Epithelial cell of proximal tubule (primary cell): Measurements from ENCODE around the gene KIRREL3. TPM values are rescaled to one million over a fixed set of nuclear protein-coding genes. Genes with fewer than 3 reads are reported as not detected.

Experiments used
- DNase-seq: peaks from one replicate; pipeline ENCODE4 v3.0.0-alpha.2; 2011; ENCODE audit warnings: low read depth
- H3K4me3 ChIP-seq: 2 replicates; pipeline ENCODE4 v1.5.1; 2011; ENCODE audit warnings: low read depth, mild to moderate bottlenecking, low read length
- total RNA-seq: library from RNA; depleted of rRNA; stranded (reverse); fragments of >200 nt; gene quantifications from 2 replicates; pipeline ENCODE4 v1.2.3, GENCODE V29; 2015
- TF ChIP-seq, protein P1 (sequence below): conservative IDR thresholded peaks from 2 replicates; pipeline ENCODE4 v1.5.1; 2012; ENCODE audit warnings: low read depth, mild to moderate bottlenecking, low read length

The KIRREL3 gene
- total RNA-seq, 1 donor from 2014 or later: 5.1 TPM

DNA sequence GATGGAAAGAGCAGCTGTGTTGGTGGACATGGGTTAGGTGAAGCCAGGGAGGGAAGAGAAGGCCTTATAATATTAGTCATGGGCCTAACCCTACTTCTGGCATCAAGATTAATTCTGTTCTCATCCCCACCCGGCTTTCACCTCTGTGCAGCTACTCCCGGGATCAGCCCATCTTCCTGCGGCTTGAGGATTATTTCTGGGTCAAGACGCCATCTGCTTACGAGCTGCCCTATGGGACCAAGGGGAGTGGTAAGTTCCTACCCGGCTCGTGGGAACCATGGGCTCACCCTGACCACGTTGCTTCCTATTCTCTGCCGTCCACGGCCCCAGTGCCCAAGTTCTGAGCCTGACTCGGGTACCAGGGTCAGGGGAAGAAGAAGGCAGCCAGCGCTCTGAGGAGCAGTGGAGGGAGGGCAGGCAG is 593.5 kb downstream of the KIRREL3 start:
- no peak for DNase-seq
- H3K4me3 ChIP-seq: no peak overlapping the region
- TF ChIP-seq, protein P1, sequence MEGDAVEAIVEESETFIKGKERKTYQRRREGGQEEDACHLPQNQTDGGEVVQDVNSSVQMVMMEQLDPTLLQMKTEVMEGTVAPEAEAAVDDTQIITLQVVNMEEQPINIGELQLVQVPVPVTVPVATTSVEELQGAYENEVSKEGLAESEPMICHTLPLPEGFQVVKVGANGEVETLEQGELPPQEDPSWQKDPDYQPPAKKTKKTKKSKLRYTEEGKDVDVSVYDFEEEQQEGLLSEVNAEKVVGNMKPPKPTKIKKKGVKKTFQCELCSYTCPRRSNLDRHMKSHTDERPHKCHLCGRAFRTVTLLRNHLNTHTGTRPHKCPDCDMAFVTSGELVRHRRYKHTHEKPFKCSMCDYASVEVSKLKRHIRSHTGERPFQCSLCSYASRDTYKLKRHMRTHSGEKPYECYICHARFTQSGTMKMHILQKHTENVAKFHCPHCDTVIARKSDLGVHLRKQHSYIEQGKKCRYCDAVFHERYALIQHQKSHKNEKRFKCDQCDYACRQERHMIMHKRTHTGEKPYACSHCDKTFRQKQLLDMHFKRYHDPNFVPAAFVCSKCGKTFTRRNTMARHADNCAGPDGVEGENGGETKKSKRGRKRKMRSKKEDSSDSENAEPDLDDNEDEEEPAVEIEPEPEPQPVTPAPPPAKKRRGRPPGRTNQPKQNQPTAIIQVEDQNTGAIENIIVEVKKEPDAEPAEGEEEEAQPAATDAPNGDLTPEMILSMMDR: no peak

GRCh38 chr11:126406368-126406767 is 594.2 kb downstream of the KIRREL3 start:
- DNase-seq: no peak
- TF ChIP-seq, protein P1: no peak
- H3K4me3 ChIP-seq: no peak overlapping the region

DNA sequence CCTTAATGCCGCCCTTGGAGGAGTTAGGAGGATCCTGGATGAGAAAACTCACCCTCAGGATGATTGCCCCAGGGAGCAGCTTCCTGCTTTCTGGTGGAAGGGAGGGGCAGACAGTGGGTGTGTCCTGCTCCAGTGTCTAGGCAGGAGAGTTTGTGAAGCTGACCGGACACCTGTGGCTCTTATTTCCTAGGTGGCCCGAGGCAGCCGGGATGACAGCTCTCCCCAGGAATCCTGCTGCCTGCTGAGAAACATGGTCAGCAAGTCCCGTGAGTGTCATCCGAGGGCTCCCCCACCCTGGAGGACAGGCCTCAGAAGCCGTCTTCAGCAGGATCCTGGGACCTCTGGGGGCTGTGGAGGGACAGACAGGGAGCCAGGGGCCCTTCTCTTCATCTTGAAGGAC is 594.7 kb downstream of the KIRREL3 start:
- TF ChIP-seq, protein P1: no peak
- no peak for DNase-seq
- no peak overlapping the region for H3K4me3 ChIP-seq

DNA sequence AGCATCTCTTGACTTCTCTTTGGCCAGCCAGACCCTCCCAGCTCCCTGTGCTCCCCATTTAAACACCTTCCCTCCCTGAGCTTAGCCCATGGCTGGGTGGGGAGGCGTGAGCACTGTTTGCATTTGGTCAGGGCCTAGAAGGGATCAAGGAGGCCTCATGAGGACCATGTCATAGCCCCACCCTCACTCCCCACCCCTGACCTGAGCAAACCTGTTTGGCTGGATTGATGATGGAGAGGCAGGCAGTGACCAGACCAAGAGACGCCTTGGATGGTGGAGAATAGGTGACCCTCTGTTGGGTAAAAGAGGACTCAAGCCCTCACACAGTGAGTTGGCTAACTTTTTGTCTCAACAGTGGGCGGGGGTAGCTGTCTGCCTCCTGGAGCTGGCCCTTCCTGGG is 595.2 kb downstream of the KIRREL3 start:
- TF ChIP-seq, protein P1: no peak
- no peak for DNase-seq
- no peak overlapping the region for H3K4me3 ChIP-seq

- H3K4me3 ChIP-seq: no peak overlapping the region
- DNase-seq: no peak
- TF ChIP-seq, protein P1: no peak
These were observed 596.2 kb downstream of the KIRREL3 start for GRCh38 chr11:126404367-126404766.

DNA sequence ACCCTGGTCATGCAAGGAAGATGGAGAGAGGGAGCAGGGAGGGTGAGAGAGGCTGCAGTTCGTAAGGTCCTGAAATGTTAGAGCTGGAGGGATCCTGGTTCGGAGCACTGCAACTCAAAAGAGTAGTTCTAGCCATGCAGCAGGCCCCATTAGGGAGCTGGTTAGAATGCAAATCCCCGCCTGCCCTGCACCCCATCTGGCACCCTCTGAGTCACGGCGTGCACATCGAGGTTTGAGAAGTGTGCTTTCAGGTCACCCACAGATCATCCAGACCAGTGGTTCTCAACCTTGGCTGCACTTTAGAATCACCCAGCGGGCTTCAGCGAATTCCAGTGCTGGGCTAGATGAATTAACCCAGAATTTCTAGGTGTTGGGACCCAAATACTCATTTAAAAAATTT is 596.9 kb downstream of the KIRREL3 start:
- no peak for DNase-seq
- no peak overlapping the region for H3K4me3 ChIP-seq
- TF ChIP-seq, protein P1: no peak

DNA sequence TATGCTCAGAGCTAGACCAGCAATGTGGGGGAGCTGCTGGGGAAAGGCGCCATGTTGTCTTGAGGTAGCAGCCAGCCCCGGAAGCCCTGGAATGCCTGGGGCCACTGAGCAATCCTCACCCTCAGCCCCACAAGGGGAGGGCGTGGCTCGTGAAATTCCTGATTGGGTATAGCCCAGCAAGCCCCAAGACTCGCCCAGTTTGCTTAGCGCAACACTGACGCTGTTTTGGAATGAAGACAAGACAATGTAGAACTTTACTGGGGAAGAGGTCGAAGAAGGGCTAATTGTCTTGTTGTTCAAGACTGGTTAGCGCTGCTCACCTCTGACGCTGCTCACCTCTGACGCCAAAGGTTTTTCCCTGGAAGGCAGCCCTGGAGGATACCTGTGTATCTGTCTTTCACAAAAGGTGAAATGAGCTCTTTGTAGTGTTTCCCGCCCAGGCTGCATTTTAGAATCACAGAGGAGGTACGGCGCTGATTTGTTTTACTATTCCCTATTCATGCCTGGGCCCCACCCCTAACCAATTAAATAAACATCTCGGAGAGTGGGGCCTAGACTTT is 597.5 kb downstream of the KIRREL3 start:
- TF ChIP-seq, protein P1: no peak
- H3K4me3 ChIP-seq: no peak overlapping the region
- no peak for DNase-seq
